ENCODE results near the gene RAB4A.

Gene RAB4A

GRCh38 chr1:229238674-229239415, 32.1 kb upstream of the RAB4A start:
- no peaks in the 10 kb centered on the region for H3K27me3 ChIP-seq (ENCODE audit: control insufficient read depth in 3 of 3, insufficient read depth in 3 of 3, low read depth in 1 of 3, low read length in 3 of 3)
- H3K79me1 ChIP-seq (ENCODE audit: low read depth, low read length), result no peaks in the 10 kb centered on the region
- H4K91ac ChIP-seq (ENCODE audit: low read depth, low read length, poor library complexity), result no peak overlapping the region
- DNase-seq (ENCODE audit: low spot score), result no peak
- H3K4me1 ChIP-seq (ENCODE audit: control insufficient read depth in 2 of 2, insufficient read depth in 1 of 2, low read depth in 1 of 2, low read length in 2 of 2), result peaks cover 0 to 24% of the 10 kb centered on the region in 2 donors
- no peak overlapping the region for H3K27ac ChIP-seq (replicated peaks; ENCODE audit: low read length)
- no peak overlapping the region for H3K23ac ChIP-seq (ENCODE audit: low read depth, low read length, poor library complexity)
- no peak overlapping the region for H3K4ac ChIP-seq (ENCODE audit: low read length)
- H2AK5ac ChIP-seq (ENCODE audit: low read depth, low read length), result no peak overlapping the region
- no peak overlapping the region for H3K9ac ChIP-seq (ENCODE audit: low read depth, low read length, poor library complexity)
- H4K8ac ChIP-seq (ENCODE audit: low read depth, low read length), result no peak overlapping the region
- no CpG with 5 or more reads among the region's 6 CpGs for WGBS, 2 donors (ENCODE audit: extremely low coverage in 2 of 2, insufficient read length in 2 of 2, insufficient replicate concordance in 1 of 2)
- no peaks in the 10 kb centered on the region for H3K36me3 ChIP-seq (replicated peaks in 1 of 2; ENCODE audit: control insufficient read depth in 2 of 2, insufficient read depth in 2 of 2, low read length in 2 of 2)
- peak overlapping the region in 1 of 2 donors; percentile 42 for H3K4me3 ChIP-seq (ENCODE audit: low read length in 2 of 2)
- H3K14ac ChIP-seq (ENCODE audit: low read length), result no peak overlapping the region
- no peak overlapping the region for H3K4me2 ChIP-seq (ENCODE audit: insufficient read depth, low read length, poor library complexity, severe bottlenecking)
- peaks cover 2 to 24% of the 10 kb centered on the region in 2 donors for H3K9me3 ChIP-seq (replicated peaks in 1 of 2; ENCODE audit: control insufficient read depth in 2 of 2, insufficient read depth in 1 of 2, low read depth in 1 of 2, low read length in 2 of 2)
- H3K18ac ChIP-seq (ENCODE audit: low read length), result peak overlapping the region; percentile 36
- H2AFZ ChIP-seq (ENCODE audit: low read length), result no peak overlapping the region
- no peak overlapping the region for H2BK5ac ChIP-seq (ENCODE audit: low read length)
- H2BK12ac ChIP-seq (ENCODE audit: low read length), result no peak overlapping the region
- no peak overlapping the region for H2BK120ac ChIP-seq (ENCODE audit: low read depth, low read length)
- no peak overlapping the region for H2BK15ac ChIP-seq (ENCODE audit: low read length)

- Histone ChIP-seq H2BK120ac (ENCODE audit: low read depth, low read length) (no peak overlapping the region), H3K79me1 (ENCODE audit: low read depth, low read length) (no peaks in the 10 kb centered on the region), H3K4ac (ENCODE audit: low read length) (no peak overlapping the region), H2AFZ (ENCODE audit: low read length) (no peak overlapping the region), H4K8ac (ENCODE audit: low read depth, low read length) (no peak overlapping the region), H2AK5ac (ENCODE audit: low read depth, low read length) (no peak overlapping the region), H3K4me1 (ENCODE audit: control insufficient read depth in 2 of 2, insufficient read depth in 1 of 2, low read depth in 1 of 2, low read length in 2 of 2) (peaks cover 0 to 21% of the 10 kb centered on the region in 2 donors), H3K36me3 (replicated peaks in 1 of 2; ENCODE audit: control insufficient read depth in 2 of 2, insufficient read depth in 2 of 2, low read length in 2 of 2) (no peaks in the 10 kb centered on the region), H4K91ac (ENCODE audit: low read depth, low read length, poor library complexity) (no peak overlapping the region), H3K18ac (ENCODE audit: low read length) (no peak overlapping the region), H3K9ac (ENCODE audit: low read depth, low read length, poor library complexity) (no peak overlapping the region), H3K14ac (ENCODE audit: low read length) (peak overlapping the region; percentile 71), H3K9me3 (replicated peaks in 1 of 2; ENCODE audit: control insufficient read depth in 2 of 2, insufficient read depth in 1 of 2, low read depth in 1 of 2, low read length in 2 of 2) (peaks cover 2 to 29% of the 10 kb centered on the region in 2 donors), H3K4me2 (ENCODE audit: insufficient read depth, low read length, poor library complexity, severe bottlenecking) (no peak overlapping the region), H3K4me3 (ENCODE audit: low read length in 2 of 2) (no peak overlapping the region), H2BK15ac (ENCODE audit: low read length) (no peak overlapping the region), H2BK5ac (ENCODE audit: low read length) (no peak overlapping the region), H3K27ac (replicated peaks; ENCODE audit: low read length) (no peak overlapping the region), H3K27me3 (ENCODE audit: control insufficient read depth in 3 of 3, insufficient read depth in 3 of 3, low read depth in 1 of 3, low read length in 3 of 3) (no peaks in the 10 kb centered on the region), H2BK12ac (ENCODE audit: low read length) (no peak overlapping the region), H3K23ac (ENCODE audit: low read depth, low read length, poor library complexity) (no peak overlapping the region)
- DNase-seq (ENCODE audit: low spot score), result no peak
- WGBS, 2 donors (ENCODE audit: extremely low coverage in 2 of 2, insufficient read length in 2 of 2, insufficient replicate concordance in 1 of 2), result no CpG with 5 or more reads among the region's 3 CpGs
Observed at GRCh38 chr1:229240532-229240931, 30.4 kb upstream of the RAB4A start.

GRCh38 chr1:229241390-229241789, 29.5 kb upstream of the RAB4A start:
- H3K18ac ChIP-seq (ENCODE audit: low read length), result no peak overlapping the region
- no peak overlapping the region for H4K8ac ChIP-seq (ENCODE audit: low read depth, low read length)
- H2BK120ac ChIP-seq (ENCODE audit: low read depth, low read length), result no peak overlapping the region
- H2AK5ac ChIP-seq (ENCODE audit: low read depth, low read length), result no peak overlapping the region
- H3K9me3 ChIP-seq (replicated peaks in 1 of 2; ENCODE audit: control insufficient read depth in 2 of 2, insufficient read depth in 1 of 2, low read depth in 1 of 2, low read length in 2 of 2), result peaks cover 2 to 29% of the 10 kb centered on the region in 2 donors
- no CpG with 5 or more reads among the region's 4 CpGs for WGBS, 2 donors (ENCODE audit: extremely low coverage in 2 of 2, insufficient read length in 2 of 2, insufficient replicate concordance in 1 of 2)
- peaks cover 0 to 21% of the 10 kb centered on the region in 2 donors for H3K4me1 ChIP-seq (ENCODE audit: control insufficient read depth in 2 of 2, insufficient read depth in 1 of 2, low read depth in 1 of 2, low read length in 2 of 2)
- no peaks in the 10 kb centered on the region for H3K27me3 ChIP-seq (ENCODE audit: control insufficient read depth in 3 of 3, insufficient read depth in 3 of 3, low read depth in 1 of 3, low read length in 3 of 3)
- H3K4ac ChIP-seq (ENCODE audit: low read length), result no peak overlapping the region
- H2BK12ac ChIP-seq (ENCODE audit: low read length), result no peak overlapping the region
- DNase-seq (ENCODE audit: low spot score), result no peak
- no peaks in the 10 kb centered on the region for H3K36me3 ChIP-seq (replicated peaks in 1 of 2; ENCODE audit: control insufficient read depth in 2 of 2, insufficient read depth in 2 of 2, low read length in 2 of 2)
- H3K27ac ChIP-seq (replicated peaks; ENCODE audit: low read length), result no peak overlapping the region
- H3K14ac ChIP-seq (ENCODE audit: low read length), result no peak overlapping the region
- H3K9ac ChIP-seq (ENCODE audit: low read depth, low read length, poor library complexity), result no peak overlapping the region
- H2AFZ ChIP-seq (ENCODE audit: low read length), result no peak overlapping the region
- no peak overlapping the region for H2BK15ac ChIP-seq (ENCODE audit: low read length)
- H4K91ac ChIP-seq (ENCODE audit: low read depth, low read length, poor library complexity), result no peak overlapping the region
- H3K4me2 ChIP-seq (ENCODE audit: insufficient read depth, low read length, poor library complexity, severe bottlenecking), result no peak overlapping the region
- no peaks in the 10 kb centered on the region for H3K79me1 ChIP-seq (ENCODE audit: low read depth, low read length)
- no peak overlapping the region for H3K23ac ChIP-seq (ENCODE audit: low read depth, low read length, poor library complexity)
- no peak overlapping the region for H2BK5ac ChIP-seq (ENCODE audit: low read length)
- no peak overlapping the region for H3K4me3 ChIP-seq (ENCODE audit: low read length in 2 of 2)

GRCh38 chr1:229243638-229244037, 27.3 kb upstream of the RAB4A start:
- H3K27ac ChIP-seq (replicated peaks; ENCODE audit: low read length), result no peak overlapping the region
- no CpG with 5 or more reads among the region's 4 CpGs for WGBS, 2 donors (ENCODE audit: extremely low coverage in 2 of 2, insufficient read length in 2 of 2, insufficient replicate concordance in 1 of 2)
- H2AK5ac ChIP-seq (ENCODE audit: low read depth, low read length), result no peak overlapping the region
- H4K91ac ChIP-seq (ENCODE audit: low read depth, low read length, poor library complexity), result no peak overlapping the region
- no peak for DNase-seq (ENCODE audit: low spot score)
- no peaks in the 10 kb centered on the region for H3K27me3 ChIP-seq (ENCODE audit: control insufficient read depth in 3 of 3, insufficient read depth in 3 of 3, low read depth in 1 of 3, low read length in 3 of 3)
- no peak overlapping the region for H3K4ac ChIP-seq (ENCODE audit: low read length)
- no peak overlapping the region for H3K4me3 ChIP-seq (ENCODE audit: low read length in 2 of 2)
- peaks cover 2 to 27% of the 10 kb centered on the region in 2 donors for H3K9me3 ChIP-seq (replicated peaks in 1 of 2; ENCODE audit: control insufficient read depth in 2 of 2, insufficient read depth in 1 of 2, low read depth in 1 of 2, low read length in 2 of 2)
- no peak overlapping the region for H2AFZ ChIP-seq (ENCODE audit: low read length)
- H3K9ac ChIP-seq (ENCODE audit: low read depth, low read length, poor library complexity), result no peak overlapping the region
- peaks cover 0 to 21% of the 10 kb centered on the region in 2 donors for H3K4me1 ChIP-seq (ENCODE audit: control insufficient read depth in 2 of 2, insufficient read depth in 1 of 2, low read depth in 1 of 2, low read length in 2 of 2)
- H2BK120ac ChIP-seq (ENCODE audit: low read depth, low read length), result no peak overlapping the region
- no peak overlapping the region for H2BK12ac ChIP-seq (ENCODE audit: low read length)
- H3K79me1 ChIP-seq (ENCODE audit: low read depth, low read length), result peaks cover 3% of the 10 kb centered on the region
- no peak overlapping the region for H2BK15ac ChIP-seq (ENCODE audit: low read length)
- no peak overlapping the region for H3K18ac ChIP-seq (ENCODE audit: low read length)
- H3K23ac ChIP-seq (ENCODE audit: low read depth, low read length, poor library complexity), result no peak overlapping the region
- H3K36me3 ChIP-seq (replicated peaks in 1 of 2; ENCODE audit: control insufficient read depth in 2 of 2, insufficient read depth in 2 of 2, low read length in 2 of 2), result no peaks in the 10 kb centered on the region
- no peak overlapping the region for H4K8ac ChIP-seq (ENCODE audit: low read depth, low read length)
- H2BK5ac ChIP-seq (ENCODE audit: low read length), result no peak overlapping the region
- H3K14ac ChIP-seq (ENCODE audit: low read length), result no peak overlapping the region
- no peak overlapping the region for H3K4me2 ChIP-seq (ENCODE audit: insufficient read depth, low read length, poor library complexity, severe bottlenecking)
